NCI-H1417 (cell line): Measurements from ENCODE around the gene ETHE1.

ENCODE experiments used
- DNase-seq, 3 experiments: peaks; one replicate each; lab custom pipeline; 2025; lab: John Stamatoyannopoulos, UW

ETHE1 gene

GRCh38 chr19:43526884-43527859 lies at the start of gene ETHE1:
ETHE1 (minus strand) TSS chr19:43527201; CDS start chr19:43527177, 24 bp downstream.
- peak in 2 of 3 experiments; percentile 75 to 76 for DNase-seq

GRCh38 chr19:43575955-43576878 lies 49.2 kb upstream of the ETHE1 start:
- peak; percentile 39 to 74 (median 68) for DNase-seq

GRCh38 chr19:43575156-43575950 lies 48.4 kb upstream of the ETHE1 start, which contains the start of the genes PINLYP and XRCC1:
PINLYP (plus strand) TSS chr19:43575801; CDS start chr19:43577192, 1,391 bp downstream.
XRCC1 (minus strand) TSS chr19:43575527; CDS start chr19:43575458, 69 bp downstream.
- peak; percentile 96 to 99 (median 99) for DNase-seq

- peak in 1 of 3 experiments; percentile 49 for DNase-seq
These were observed 47.6 kb upstream of the ETHE1 start for GRCh38 chr19:43574424-43575155.

GRCh38 chr19:43572171-43572588 lies 45.2 kb upstream of the ETHE1 start:
- DNase-seq = peak in 2 of 3 experiments; percentile 56 to 86

GRCh38 chr19:43570174-43570791 lies 43.3 kb upstream of the ETHE1 start:
- DNase-seq = peak in 2 of 3 experiments; percentile 62 to 88

- DNase-seq = no peak
These were observed 42.7 kb upstream of the ETHE1 start for GRCh38 chr19:43569657-43570056.

GRCh38 chr19:43564800-43565199 lies 37.8 kb upstream of the ETHE1 start:
- no peak for DNase-seq

GRCh38 chr19:43563816-43564457 lies 36.9 kb upstream of the ETHE1 start:
- DNase-seq = peak in 1 of 3 experiments; percentile 29

- DNase-seq = peak in 2 of 3 experiments; percentile 50 to 81
These were observed 35.8 kb upstream of the ETHE1 start for GRCh38 chr19:43562698-43563241.

GRCh38 chr19:43562226-43562697 lies 35.3 kb upstream of the ETHE1 start:
- DNase-seq = no peak

GRCh38 chr19:43561139-43561970 lies 34.4 kb upstream of the ETHE1 start:
- DNase-seq = no peak

- no peak for DNase-seq
These were observed 33.7 kb upstream of the ETHE1 start for GRCh38 chr19:43560687-43561086.

- DNase-seq = peak; percentile 28 to 77 (median 57)
These were observed 28.3 kb upstream of the ETHE1 start for GRCh38 chr19:43555185-43555770.

GRCh38 chr19:43554317-43554895 lies 27.4 kb upstream of the ETHE1 start:
- DNase-seq = peak in 1 of 3 experiments; percentile 1

- DNase-seq = no peak
These were observed 26.7 kb upstream of the ETHE1 start for GRCh38 chr19:43553656-43554055.

- no peak for DNase-seq
These were observed 25.6 kb upstream of the ETHE1 start for GRCh38 chr19:43552616-43553015.

GRCh38 chr19:43552198-43552450 lies 25.1 kb upstream of the ETHE1 start:
- no peak for DNase-seq
